HG03045 (cell line): ENCODE data around the gene MDFIC2.
A peak's percentile ranks its signal among the peaks of the same experiment; 100 is the strongest.
"Not testable (repeated sequence)": the region's sequence is repeated elsewhere in the genome, so short reads cannot be mapped to it uniquely, and the experiment has no call there.

Experiments used
- ATAC-seq: cut with Tn5 transposase; IDR thresholded peaks from one replicate; pipeline ENCODE4 v1.9.1; 2021; ENCODE audit warnings: mild to moderate bottlenecking, moderate library complexity; ENCODE audit not compliant: unreplicated experiment

The MDFIC2 gene

GRCh38 chr3:70312336-70312735, at the start of gene MDFIC2:
TSS of gene MDFIC2 (minus strand) at chr3:70312638. CDS start at chr3:70311973, 665 bp downstream.
- no peak for ATAC-seq

GRCh38 chr3:70360979-70361760, 48.7 kb upstream of the MDFIC2 start:
- peak; percentile 90 for ATAC-seq

- ATAC-seq, result no peak
Measured at GRCh38 chr3:70359711-70360110, 47.3 kb upstream of the MDFIC2 start.

GRCh38 chr3:70358978-70359580, 46.6 kb upstream of the MDFIC2 start:
- ATAC-seq, result no peak

- ATAC-seq, result no peak
Measured at GRCh38 chr3:70352215-70352614, 39.8 kb upstream of the MDFIC2 start.

- ATAC-seq, result no peak
Measured at GRCh38 chr3:70342149-70342548, 29.7 kb upstream of the MDFIC2 start.

GRCh38 chr3:70336885-70337284, 24.4 kb upstream of the MDFIC2 start:
- ATAC-seq, result not testable (repeated sequence)

GRCh38 chr3:70333080-70333479, 20.6 kb upstream of the MDFIC2 start:
- ATAC-seq, result no peak

GRCh38 chr3:70315021-70315420, 2.6 kb upstream of the MDFIC2 start:
- no peak for ATAC-seq

- ATAC-seq, result no peak
Measured at GRCh38 chr3:70310809-70311208, 1.6 kb downstream of the MDFIC2 start.

- ATAC-seq, result no peak
Measured at GRCh38 chr3:70309591-70309990, 2.8 kb downstream of the MDFIC2 start.

GRCh38 chr3:70308760-70309159, 3.7 kb downstream of the MDFIC2 start:
- no peak for ATAC-seq

- ATAC-seq, result no peak
Measured at GRCh38 chr3:70306736-70307135, 5.7 kb downstream of the MDFIC2 start.

GRCh38 chr3:70298385-70298784, 14.1 kb downstream of the MDFIC2 start:
- ATAC-seq, result no peak

GRCh38 chr3:70291097-70291482, 21.3 kb downstream of the MDFIC2 start:
- ATAC-seq, result no peak

- not testable (repeated sequence) for ATAC-seq
Measured at GRCh38 chr3:70290431-70291096, 21.9 kb downstream of the MDFIC2 start.

GRCh38 chr3:70281663-70282062, 30.8 kb downstream of the MDFIC2 start:
- ATAC-seq, result no peak

- ATAC-seq, result no peak
Measured at GRCh38 chr3:70277304-70277703, 35.1 kb downstream of the MDFIC2 start.

- no peak for ATAC-seq
Measured at GRCh38 chr3:70276901-70277300, 35.5 kb downstream of the MDFIC2 start.

- no peak for ATAC-seq
Measured at GRCh38 chr3:70273492-70273891, 38.9 kb downstream of the MDFIC2 start.

GRCh38 chr3:70272798-70273197, 39.6 kb downstream of the MDFIC2 start:
- no peak for ATAC-seq
